ENCODE measurements around the gene MRPL16. TPM values are rescaled to one million over a fixed set of nuclear protein-coding genes. Genes with fewer than 3 reads are reported as not detected.

Gene MRPL16
- total and polyA plus RNA-seq, 2 of the 13 experiments (the other 11 are each of a cell fraction or from before 2014, with no cell fraction given), result 45.3 to 62.6 TPM

DNA sequence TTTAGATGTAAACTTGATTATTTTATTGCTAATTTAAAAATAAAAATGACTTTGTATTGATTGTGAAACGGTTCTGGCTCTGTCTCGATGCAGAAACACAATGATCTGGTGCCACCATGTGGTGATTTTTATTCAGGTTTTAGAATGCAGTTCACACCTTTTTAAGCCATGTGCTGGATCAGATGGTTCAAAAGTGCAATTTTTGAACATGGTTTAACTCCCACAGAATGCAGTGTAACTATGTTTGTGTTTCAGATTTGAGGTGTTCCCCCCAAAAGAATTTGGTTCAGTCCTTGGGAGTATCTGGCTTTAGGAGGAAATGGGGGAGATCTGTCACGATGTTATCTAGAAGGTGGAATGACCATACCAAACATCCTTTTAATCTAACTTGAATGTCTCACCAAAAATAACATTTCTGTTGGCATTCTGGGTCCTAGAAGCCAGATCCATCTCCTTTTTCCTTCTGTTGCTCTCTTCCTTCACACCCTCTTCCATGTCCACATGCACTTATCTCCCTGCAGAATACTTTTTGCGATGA is 7.9 kb downstream of the MRPL16 start:
- peak; percentile 85 for FAIRE-seq
- in situ Hi-C loops (cut with HindIII; ENCODE audit: extremely low pct_ligation_motif_present, low pct_unique_long_range_greater_than_20kb), result loop anchor here (5.0 to 10.0 kb wide), 2 partner anchors 45 to 128 kb away; partner anchors contain the start of gene STX3
- no peaks in the 10 kb centered on the region for H3K79me2 ChIP-seq (ENCODE audit: insufficient read depth, low read length)
- TF ChIP-seq, protein P1, sequence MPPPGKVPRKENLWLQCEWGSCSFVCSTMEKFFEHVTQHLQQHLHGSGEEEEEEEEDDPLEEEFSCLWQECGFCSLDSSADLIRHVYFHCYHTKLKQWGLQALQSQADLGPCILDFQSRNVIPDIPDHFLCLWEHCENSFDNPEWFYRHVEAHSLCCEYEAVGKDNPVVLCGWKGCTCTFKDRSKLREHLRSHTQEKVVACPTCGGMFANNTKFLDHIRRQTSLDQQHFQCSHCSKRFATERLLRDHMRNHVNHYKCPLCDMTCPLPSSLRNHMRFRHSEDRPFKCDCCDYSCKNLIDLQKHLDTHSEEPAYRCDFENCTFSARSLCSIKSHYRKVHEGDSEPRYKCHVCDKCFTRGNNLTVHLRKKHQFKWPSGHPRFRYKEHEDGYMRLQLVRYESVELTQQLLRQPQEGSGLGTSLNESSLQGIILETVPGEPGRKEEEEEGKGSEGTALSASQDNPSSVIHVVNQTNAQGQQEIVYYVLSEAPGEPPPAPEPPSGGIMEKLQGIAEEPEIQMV (CRISPR knock-in tag; IDR thresholded peaks at IDR 0.05; ENCODE audit: low read depth), result peak; percentile 76; the same call in 1 of the 2 replicates
- TF ChIP-seq ZNF468 (CRISPR knock-in tag; IDR thresholded peaks at IDR 0.05) (no peak), THAP11 (CRISPR knock-in tag; IDR thresholded peaks at IDR 0.05) (0 out of 2 replicates have a peak, but pooled peaks have one; percentile 11), JUN (CRISPR knock-in tag; IDR thresholded peaks at IDR 0.05) (no peak), PHF8 (CRISPR knock-in tag; IDR thresholded peaks at IDR 0.05) (no peak), STAG1 (CRISPR knock-in tag; IDR thresholded peaks at IDR 0.05) (peak; percentile 82), NR2F2 (IDR thresholded peaks at IDR 0.05; ENCODE audit: borderline replicate concordance, low read depth) (no peak), TBX3 (IDR thresholded peaks at IDR 0.05; ENCODE audit: borderline replicate concordance) (peak; percentile 75; the same call in 1 of the 2 replicates), SMC3 (IDR thresholded peaks at IDR 0.05; ENCODE audit: low read length) (peak; percentile 76), MXD4 (CRISPR knock-in tag; IDR thresholded peaks at IDR 0.05) (0 out of 2 replicates have a peak, but pooled peaks have one; percentile 35), KLF16 (CRISPR knock-in tag; IDR thresholded peaks at IDR 0.05) (0 out of 4 replicates have a peak, but pooled peaks of 1 of the 2 experiments have one; percentile 35), SMYD3 (CRISPR knock-in tag; IDR thresholded peaks at IDR 0.05) (no peak), SRSF9 (IDR thresholded peaks at IDR 0.05; ENCODE audit: borderline replicate concordance, insufficient read depth, low read depth, low read length, poor library complexity, severe bottlenecking) (no peak)
- TF ChIP-seq, protein P2, sequence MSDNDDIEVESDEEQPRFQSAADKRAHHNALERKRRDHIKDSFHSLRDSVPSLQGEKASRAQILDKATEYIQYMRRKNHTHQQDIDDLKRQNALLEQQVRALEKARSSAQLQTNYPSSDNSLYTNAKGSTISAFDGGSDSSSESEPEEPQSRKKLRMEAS (IDR thresholded peaks at IDR 0.05), result peak; percentile 80; the same call in 1 of the 2 replicates
- TF ChIP-seq, protein P3, sequence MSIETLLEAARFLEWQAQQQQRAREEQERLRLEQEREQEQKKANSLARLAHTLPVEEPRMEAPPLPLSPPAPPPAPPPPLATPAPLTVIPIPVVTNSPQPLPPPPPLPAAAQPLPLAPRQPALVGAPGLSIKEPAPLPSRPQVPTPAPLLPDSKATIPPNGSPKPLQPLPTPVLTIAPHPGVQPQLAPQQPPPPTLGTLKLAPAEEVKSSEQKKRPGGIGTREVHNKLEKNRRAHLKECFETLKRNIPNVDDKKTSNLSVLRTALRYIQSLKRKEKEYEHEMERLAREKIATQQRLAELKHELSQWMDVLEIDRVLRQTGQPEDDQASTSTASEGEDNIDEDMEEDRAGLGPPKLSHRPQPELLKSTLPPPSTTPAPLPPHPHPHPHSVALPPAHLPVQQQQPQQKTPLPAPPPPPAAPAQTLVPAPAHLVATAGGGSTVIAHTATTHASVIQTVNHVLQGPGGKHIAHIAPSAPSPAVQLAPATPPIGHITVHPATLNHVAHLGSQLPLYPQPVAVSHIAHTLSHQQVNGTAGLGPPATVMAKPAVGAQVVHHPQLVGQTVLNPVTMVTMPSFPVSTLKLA (IDR thresholded peaks at IDR 0.05), result 0 out of 2 replicates have a peak, but pooled peaks have one; percentile 11
- TF ChIP-seq, protein P4, sequence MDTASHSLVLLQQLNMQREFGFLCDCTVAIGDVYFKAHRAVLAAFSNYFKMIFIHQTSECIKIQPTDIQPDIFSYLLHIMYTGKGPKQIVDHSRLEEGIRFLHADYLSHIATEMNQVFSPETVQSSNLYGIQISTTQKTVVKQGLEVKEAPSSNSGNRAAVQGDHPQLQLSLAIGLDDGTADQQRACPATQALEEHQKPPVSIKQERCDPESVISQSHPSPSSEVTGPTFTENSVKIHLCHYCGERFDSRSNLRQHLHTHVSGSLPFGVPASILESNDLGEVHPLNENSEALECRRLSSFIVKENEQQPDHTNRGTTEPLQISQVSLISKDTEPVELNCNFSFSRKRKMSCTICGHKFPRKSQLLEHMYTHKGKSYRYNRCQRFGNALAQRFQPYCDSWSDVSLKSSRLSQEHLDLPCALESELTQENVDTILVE (CRISPR knock-in tag; IDR thresholded peaks at IDR 0.05), result 0 out of 2 replicates have a peak, but pooled peaks have one; percentile 35
- TF ChIP-seq, protein P5, sequence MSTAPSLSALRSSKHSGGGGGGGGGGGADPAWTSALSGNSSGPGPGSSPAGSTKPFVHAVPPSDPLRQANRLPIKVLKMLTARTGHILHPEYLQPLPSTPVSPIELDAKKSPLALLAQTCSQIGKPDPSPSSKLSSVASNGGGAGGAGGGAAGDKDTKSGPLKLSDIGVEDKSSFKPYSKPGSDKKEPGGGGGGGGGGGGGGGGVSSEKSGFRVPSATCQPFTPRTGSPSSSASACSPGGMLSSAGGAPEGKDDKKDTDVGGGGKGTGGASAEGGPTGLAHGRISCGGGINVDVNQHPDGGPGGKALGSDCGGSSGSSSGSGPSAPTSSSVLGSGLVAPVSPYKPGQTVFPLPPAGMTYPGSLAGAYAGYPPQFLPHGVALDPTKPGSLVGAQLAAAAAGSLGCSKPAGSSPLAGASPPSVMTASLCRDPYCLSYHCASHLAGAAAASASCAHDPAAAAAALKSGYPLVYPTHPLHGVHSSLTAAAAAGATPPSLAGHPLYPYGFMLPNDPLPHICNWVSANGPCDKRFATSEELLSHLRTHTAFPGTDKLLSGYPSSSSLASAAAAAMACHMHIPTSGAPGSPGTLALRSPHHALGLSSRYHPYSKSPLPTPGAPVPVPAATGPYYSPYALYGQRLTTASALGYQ (CRISPR knock-in tag; IDR thresholded peaks at IDR 0.05), result no peak

More for the DNA sequence above, 7.9 kb downstream of the MRPL16 start:
- DNase-seq (ENCODE audit: low spot score) (peak; percentile 51), ATAC-seq (peak; percentile 76)
- H3K36me3 ChIP-seq (replicated peaks in 1 of 2; ENCODE audit: control insufficient read depth in 1 of 2, insufficient read depth in 2 of 2, low read length in 2 of 2), result peaks cover 8 to 25% of the 10 kb centered on the region in 2 experiments
- CTCF ChIA-PET (ENCODE audit: low intra/inter-chr PET ratio, low total read pairs), result interaction anchor here (2.8 kb wide), 1 partner anchor 48 kb away, joined by 44 read pairs; the partner anchor contains the start of gene STX3
- intact Hi-C loops (cut with micrococcal nuclease; ENCODE audit: unreplicated experiment), result loop anchor here (1.0 to 10.0 kb wide), 3 partner anchors 48 to 250 kb away; partner anchors contain the start of gene PATL1
- POLR2A ChIA-PET, result no interaction called here
- no peak overlapping the region for H3K4me2 ChIP-seq (ENCODE audit: low read depth, low read length)
- BruUV-seq (replicated peaks), result no TSS peak
- H3K27me3 ChIP-seq (ENCODE audit: control insufficient read depth in 1 of 2, insufficient read depth in 2 of 2, low read length in 2 of 2), result no peaks in the 10 kb centered on the region
- H3K4me1 ChIP-seq (ENCODE audit: insufficient read depth, low read length), result peaks cover 11% of the 10 kb centered on the region
- no peaks in the 10 kb centered on the region for H4K20me1 ChIP-seq (ENCODE audit: insufficient read depth, low read length)
- no peaks in the 10 kb centered on the region for H3K9me3 ChIP-seq (ENCODE audit: low read length)
- H2AFZ ChIP-seq (ENCODE audit: low read length), result no peak overlapping the region
- H3K4me3 ChIP-seq (replicated peaks in 1 of 3; ENCODE audit: insufficient read depth in 1 of 3, low read depth in 2 of 3, low read length in 3 of 3), result no peak overlapping the region
- H3K27ac ChIP-seq (ENCODE audit: extremely low read length, insufficient read depth, low read length), result no peak overlapping the region
- H3K9ac ChIP-seq (ENCODE audit: insufficient read depth, low read depth, low read length), result no peak overlapping the region
- 49% methylated on average over 4 of the region's 4 CpGs for WGBS (ENCODE audit: low lambda C conversion rate)
